ENCODE measurements around the gene DCST1.

DCST1 gene

DNA sequence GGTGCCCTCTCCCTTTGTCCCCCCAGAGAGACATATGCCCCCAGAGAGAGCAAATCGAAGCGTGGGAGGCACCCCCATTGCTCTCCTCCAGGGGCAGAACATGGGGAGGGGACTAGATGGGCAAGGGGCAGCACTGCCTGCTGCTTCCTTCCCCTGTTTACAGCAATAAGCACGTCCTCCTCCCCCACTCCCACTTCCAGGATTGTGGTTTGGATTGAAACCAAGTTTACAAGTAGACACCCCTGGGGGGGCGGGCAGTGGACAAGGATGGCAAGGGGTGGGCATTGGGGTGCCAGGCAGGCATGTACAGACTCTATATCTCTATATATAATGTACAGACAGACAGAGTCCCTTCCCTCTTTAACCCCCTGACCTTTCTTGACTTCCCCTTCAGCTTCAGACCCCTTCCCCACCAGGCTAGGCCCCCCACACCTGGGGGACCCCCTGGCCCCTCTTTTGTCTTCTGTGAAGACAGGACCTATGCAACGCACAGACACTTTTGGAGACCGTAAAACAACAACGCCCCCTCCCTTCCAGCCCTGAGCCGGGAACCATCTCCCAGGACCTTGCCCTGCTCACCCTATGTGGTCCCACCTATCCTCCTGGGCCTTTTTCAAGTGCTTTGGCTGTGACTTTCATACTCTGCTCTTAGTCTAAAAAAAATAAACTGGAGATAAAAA is 53.4 kb downstream of the DCST1 start:
- no peak for DNase-seq (ENCODE audit: low read depth in 2 of 2)

DNA sequence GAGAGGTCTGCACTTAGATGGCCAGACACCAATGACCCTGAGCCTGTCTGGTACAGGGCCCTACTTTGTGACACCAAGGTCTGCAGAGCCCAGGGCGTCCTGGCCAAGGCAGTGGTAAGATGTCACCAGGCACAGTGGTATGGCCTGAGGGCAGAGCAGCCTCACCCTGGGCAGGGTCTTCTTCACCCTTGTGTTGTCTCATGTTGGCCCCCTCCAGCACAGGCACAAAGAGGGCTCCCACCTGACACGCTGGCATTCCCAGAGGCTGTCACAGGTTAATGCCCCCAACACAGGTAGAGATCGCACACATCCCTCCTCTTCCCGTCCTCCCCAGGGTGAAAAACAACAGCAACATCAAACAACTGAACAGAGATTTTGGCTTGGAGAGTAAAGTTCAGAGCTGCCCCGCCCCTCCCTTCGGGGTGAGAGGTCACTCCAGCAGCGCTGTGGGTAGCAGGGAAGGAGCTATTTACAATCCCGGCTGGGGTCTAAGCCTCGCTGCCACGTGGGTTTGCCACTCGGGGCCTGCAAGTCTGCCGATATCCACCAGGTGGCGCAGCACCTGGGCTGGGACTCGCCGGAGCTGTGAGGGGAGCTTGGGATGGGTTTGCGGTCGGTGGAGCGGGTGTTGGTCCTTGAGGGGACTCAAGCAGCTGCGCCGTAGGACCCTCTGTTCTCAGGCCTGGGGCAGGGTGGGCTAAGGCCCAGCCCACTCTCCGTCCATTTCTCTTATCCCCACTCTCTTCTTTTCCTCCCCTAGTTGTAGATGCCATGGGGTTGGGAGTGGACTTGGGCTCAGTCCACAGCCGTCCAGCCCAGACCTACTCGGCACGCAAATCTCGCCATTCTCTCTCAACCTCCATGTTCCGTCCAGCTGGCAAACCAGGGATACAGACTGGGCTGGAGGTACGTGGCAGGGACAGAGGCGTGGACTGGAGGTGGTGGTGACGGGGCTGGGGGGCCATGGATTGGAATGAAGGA is 57.7 kb downstream of the DCST1 start:
- DNase-seq (ENCODE audit: low read depth in 2 of 2), result peak; percentile 76 to 81

DNA sequence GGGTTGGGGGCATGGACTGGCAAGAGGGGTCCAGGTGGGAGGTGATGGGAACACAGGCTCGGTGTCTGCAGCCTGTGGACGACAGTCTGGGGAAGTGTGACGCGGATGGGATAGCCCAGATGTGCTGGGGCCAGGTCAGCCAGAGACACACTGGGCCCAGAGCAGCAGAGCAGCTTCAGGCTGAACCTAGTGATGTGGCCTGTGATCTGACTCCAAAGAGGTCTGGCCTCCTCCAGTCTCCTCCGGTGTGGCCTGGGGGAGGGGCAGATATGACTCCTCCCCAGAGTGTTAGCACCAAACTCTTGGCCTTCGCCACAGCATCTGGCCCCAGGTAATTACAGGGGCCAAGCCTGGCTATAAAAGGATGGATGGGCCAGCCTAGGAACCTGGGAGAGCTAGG is 58.5 kb downstream of the DCST1 start:
- no peak for DNase-seq (ENCODE audit: low read depth in 2 of 2)

DNA sequence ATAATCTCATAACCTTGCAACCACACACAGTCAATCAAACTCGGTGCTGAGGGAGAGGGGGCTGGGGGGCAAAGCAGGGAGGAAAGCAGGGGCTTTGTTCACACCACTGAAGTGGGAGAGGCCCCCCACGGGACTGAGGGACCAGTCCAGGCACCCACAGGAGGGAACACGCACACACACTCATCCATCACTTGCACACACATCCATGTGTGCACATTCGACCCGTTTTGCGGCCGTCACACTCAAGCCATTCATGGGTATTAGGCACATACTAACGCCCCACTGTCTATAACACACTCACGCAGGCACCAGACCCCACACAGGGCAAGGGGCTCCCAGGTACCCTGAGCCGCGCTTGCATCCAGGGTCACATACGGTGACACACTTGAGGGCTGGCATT is 59.0 kb downstream of the DCST1 start:
- DNase-seq (ENCODE audit: low read depth in 2 of 2), result no peak

DNA sequence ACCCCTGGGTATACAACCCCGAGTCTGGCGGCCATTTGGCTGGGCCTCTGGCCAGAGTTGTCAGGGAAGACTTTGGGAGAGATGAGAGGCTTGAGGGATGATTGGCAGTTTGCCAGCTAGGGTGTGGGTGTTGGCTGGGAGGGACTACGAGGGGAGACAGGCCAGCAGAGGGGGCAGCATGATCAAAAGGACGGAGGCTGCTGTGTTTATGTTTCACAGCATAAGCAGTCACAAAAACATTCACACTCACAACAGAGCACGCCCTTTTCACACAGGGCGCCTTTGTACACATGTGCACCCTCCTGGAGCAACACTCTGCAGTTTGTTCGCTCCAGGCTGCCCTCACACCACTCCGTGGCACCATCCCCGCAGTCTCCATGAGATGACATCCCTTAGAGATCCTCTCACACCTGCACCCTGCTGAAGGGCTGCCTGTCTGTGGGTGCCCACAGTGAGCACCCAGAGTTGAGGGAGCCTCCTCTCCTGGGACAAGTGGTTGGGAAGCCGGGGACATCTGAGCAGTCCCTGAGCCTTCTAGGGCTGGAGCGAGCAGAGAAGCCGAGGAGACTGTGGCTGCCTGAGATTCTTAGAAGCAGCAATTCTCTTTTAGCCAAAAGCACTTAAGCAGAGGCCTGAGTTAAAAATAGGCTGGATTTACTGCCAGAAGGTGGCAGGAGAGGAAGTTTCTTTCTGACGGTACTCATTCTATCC is 60.4 kb downstream of the DCST1 start:
- no peak for DNase-seq (ENCODE audit: low read depth in 2 of 2)

DNA sequence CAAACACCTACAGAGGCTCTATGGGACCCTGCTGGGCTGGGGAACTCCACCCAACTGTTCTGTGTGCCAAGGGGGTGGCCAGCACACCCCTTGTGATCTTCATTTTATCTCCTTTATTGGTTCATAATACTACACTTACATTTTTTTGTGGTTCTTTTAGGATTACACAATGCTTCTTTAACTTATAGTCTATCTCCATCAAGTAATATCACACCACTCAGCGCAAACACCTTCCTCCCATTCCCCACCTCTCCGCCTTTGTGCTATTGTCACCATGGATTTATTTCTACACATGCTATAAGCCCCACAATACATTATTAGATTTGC is 61.0 kb downstream of the DCST1 start:
- no peak for DNase-seq (ENCODE audit: low read depth in 2 of 2)

DNA sequence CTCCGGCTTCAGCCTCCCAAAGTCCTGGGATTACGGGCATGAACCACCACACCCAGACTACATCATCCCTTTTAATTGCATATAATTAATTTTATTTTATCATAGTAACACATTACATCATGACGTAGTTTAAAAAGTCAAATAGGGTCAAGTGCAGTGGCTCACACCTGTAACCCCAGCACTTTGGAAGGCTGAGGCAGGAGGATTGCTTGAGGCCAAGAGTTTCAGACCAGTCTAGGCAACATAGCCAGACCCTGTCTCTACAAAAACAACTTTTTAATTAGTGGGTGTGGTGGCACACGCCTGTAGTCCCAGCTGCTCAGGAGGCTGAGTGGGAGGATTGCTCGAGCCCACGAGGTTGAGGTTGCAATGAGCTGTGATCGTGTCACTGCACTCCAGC is 65.7 kb downstream of the DCST1 start:
- DNase-seq (ENCODE audit: low read depth in 2 of 2), result no peak

Measured in stimulated activated CD4-positive, alpha-beta T cell treated with anti-CD3 and anti-CD28 coated beads, Interleukin-1b, Interleukin-23, amount 100 ng/mL, for 4 hours (primary cell).